HepG2 (cell line): Measurements from ENCODE around the gene VPS13D. TPM values are rescaled to one million over a fixed set of nuclear protein-coding genes. Genes with fewer than 3 reads are reported as not detected.

Experiments used
- ARID5B ChIP-seq: IDR thresholded peaks from 2 replicates; pipeline ENCODE4 v1.4.0; 2020; ENCODE audit warnings: mild to moderate bottlenecking, missing genetic modification reagents
- BRD4 ChIP-seq: sonication (generic); formaldehyde crosslinking; IDR thresholded peaks from 2 replicates; pipeline ENCODE4 v1.4.0; 2020; ENCODE audit warnings: missing genetic modification reagents
- EHMT2 ChIP-seq: fragments of 200-600 bp; sonication (generic); IDR thresholded peaks from 2 replicates; pipeline ENCODE4 v1.7.0; 2017; ENCODE audit warnings: antibody characterized with exemption, low read depth, low read length, borderline replicate concordance
- FOXK2 ChIP-seq: fragments of 450-650 bp; IDR thresholded peaks from 2 replicates; pipeline ENCODE4 v1.6.1; 2016
- FOXP1 ChIP-seq, 2 experiments: fragments of 450-650 bp in 1 of 2; IDR thresholded peaks; 2 replicates each; pipeline ENCODE4 v1.6.1; 2017 to 2018; ENCODE audit warnings: antibody characterized with exemption in 1 of 2
- HMGXB3 ChIP-seq: sonication (generic); formaldehyde crosslinking; IDR thresholded peaks from 2 replicates; pipeline ENCODE4 v1.4.0; 2020; ENCODE audit warnings: missing genetic modification reagents, borderline replicate concordance
- LCORL ChIP-seq, 2 experiments: fragments of 450-650 bp in 1 of 2; sonication (generic) in 1 of 2; formaldehyde crosslinking in 1 of 2; IDR thresholded peaks; 2 replicates each; pipeline versions ENCODE4 v1.5.0 to v1.6.1; 2017 to 2020; ENCODE audit warnings: antibody characterized with exemption in 1 of 2, missing genetic modification reagents in 1 of 2
- PHF21A ChIP-seq: sonication (generic); formaldehyde crosslinking; IDR thresholded peaks from 2 replicates; pipeline ENCODE4 v1.5.0; 2020; ENCODE audit warnings: mild to moderate bottlenecking, missing genetic modification reagents
- PRPF4 ChIP-seq: fragments of 200-400 bp; formaldehyde crosslinking; IDR thresholded peaks from 2 replicates; pipeline ENCODE4 v1.6.1; 2016; ENCODE audit warnings: low read length, low read depth; ENCODE audit not compliant: poor library complexity, severe bottlenecking
- SOX13 ChIP-seq, 3 experiments: fragments of 450-650 bp in 1 of 3; sonication (generic) in 1 of 3; formaldehyde crosslinking in 1 of 3; IDR thresholded peaks in 2 of 3; conservative IDR thresholded peaks in 1 of 3; 2 replicates each; pipeline versions ENCODE4 v1.5.0 to v1.6.1; 2016 to 2020; ENCODE audit warnings: antibody characterized with exemption in 1 of 3, mild to moderate bottlenecking in 1 of 3, missing compliant biosample characterization in 1 of 3, missing genetic modification reagents in 1 of 3, moderate library complexity in 1 of 3
- WIZ ChIP-seq: sonication (generic); formaldehyde crosslinking; IDR thresholded peaks from 2 replicates; pipeline ENCODE4 v1.5.1; 2020; ENCODE audit warnings: mild to moderate bottlenecking, missing genetic modification reagents
- ZBTB39 ChIP-seq: sonication (generic); formaldehyde crosslinking; IDR thresholded peaks from 2 replicates; pipeline ENCODE4 v1.5.0; 2020; ENCODE audit warnings: missing genetic modification reagents
- ZBTB43 ChIP-seq: sonication (generic); formaldehyde crosslinking; conservative IDR thresholded peaks from 2 replicates; pipeline ENCODE4 v1.4.0; 2020; ENCODE audit warnings: missing genetic modification reagents
- ZEB1 ChIP-seq: IDR thresholded peaks from 2 replicates; pipeline ENCODE4 v1.6.1; 2012; ENCODE audit warnings: mild to moderate bottlenecking, low read depth, inconsistent platforms; ENCODE audit not compliant: insufficient replicate concordance
- ZFAT ChIP-seq: sonication (generic); formaldehyde crosslinking; conservative IDR thresholded peaks from 2 replicates; pipeline ENCODE4 v1.8.1; 2023; ENCODE audit warnings: missing genetic modification reagents, inconsistent platforms
- ZNF224 ChIP-seq: sonication (generic); formaldehyde crosslinking; IDR thresholded peaks from 2 replicates; pipeline ENCODE4 v1.5.0; 2020; ENCODE audit warnings: mild to moderate bottlenecking, missing genetic modification reagents
- ZNF652 ChIP-seq: IDR thresholded peaks from 2 replicates; pipeline ENCODE4 v1.6.1; 2016; ENCODE audit warnings: low read depth, borderline replicate concordance
- ZNF780A ChIP-seq: sonication (generic); formaldehyde crosslinking; IDR thresholded peaks from 2 replicates; pipeline ENCODE4 v1.8.0; 2022; ENCODE audit warnings: mild to moderate bottlenecking, missing genetic modification reagents, moderate library complexity
- polyA plus RNA-seq, 8 experiments: library from polyadenylated mRNA; depleted of rRNA in 3 of 8; stranded (reverse) in 7 of 8; unstranded in 1 of 8; fragments of >200 nt; fragmentation: Illumina TruSeq in 4 of 8; extraction: Trizol in 4 of 8; gene quantifications; 2 replicates each; pipeline versions ENCODE4 v1.2.1 to v1.2.3, GENCODE V29; 2011 to 2016; ENCODE audit warnings: low read depth in 4 of 8, missing spikeins in 1 of 8, mixed read lengths in 1 of 8; ENCODE audit not compliant: insufficient read depth in 1 of 8
- total RNA-seq, 5 experiments: library from RNA; depleted of rRNA; stranded (reverse); fragments of >200 nt; fragmentation: Illumina TruSeq; extraction: Trizol; gene quantifications; 2 replicates each; pipeline ENCODE4 v1.2.3, GENCODE V29; 2016; ENCODE audit warnings: low read depth in 1 of 5

VPS13D gene
- total and polyA plus RNA-seq, 2 of the 13 experiments (the other 11 are each of a cell fraction or from before 2014, with no cell fraction given) = 8.6 to 13.9 TPM

GRCh38 chr1:12437629-12438028 lies 207.8 kb downstream of the VPS13D start (continued):
- TF ChIP-seq ZNF780A (CRISPR knock-in tag) (no peak), ZBTB43 (CRISPR knock-in tag) (no peak), LCORL (IDR thresholded peaks at IDR 0.05) (no peak), LCORL (CRISPR knock-in tag; IDR thresholded peaks at IDR 0.05) (peak; percentile 87), FOXP1 (IDR thresholded peaks at IDR 0.05) (no peak), FOXP1 (CRISPR knock-in tag; IDR thresholded peaks at IDR 0.05) (peak; percentile 61), WIZ (CRISPR knock-in tag) (peak; percentile 29; the same call in 1 of the 2 replicates), PRPF4 (no peak), FOXK2 (no peak), PHF21A (peak; percentile 41; the same call in 1 of the 2 replicates), ARID5B (peak; percentile 60), HMGXB3 (CRISPR knock-in tag) (0 out of 2 replicates have a peak, but pooled peaks have one; percentile 27), ZNF652 (CRISPR knock-in tag) (peak; percentile 85), BRD4 (no peak), SOX13 (IDR thresholded peaks at IDR 0.05) (no peak), SOX13 (CRISPR knock-in tag; conservative IDR thresholded peaks at IDR 0.05 in 1 of 2, IDR thresholded peaks at IDR 0.05 in 1 of 2) (peak in 1 of 2 experiments; percentile 50; a peak in 1 of 4 replicates), ZBTB39 (CRISPR knock-in tag) (no peak), ZEB1 (no peak), ZFAT (CRISPR knock-in tag) (no peak), EHMT2 (0 out of 2 replicates have a peak, but pooled peaks have one; percentile 5), ZNF224 (CRISPR knock-in tag) (no peak)
